A549 (cell line): ENCODE measurements around the gene NEK7. TPM values are rescaled to one million over a fixed set of nuclear protein-coding genes. Genes with fewer than 3 reads are reported as not detected.

ENCODE experiments used
- ATAC-seq, 2 experiments: fragments of 200-7000 bp in 1 of 2; fragments of >200 bp in 1 of 2; cut with Nextera tagmentation in 1 of 2; cut with Tn5 transposase in 1 of 2; 3 replicates each; pipeline versions ENCODE4 v1.8.0 to v1.9.1; 2018 to 2020; ENCODE audit warnings: mild to moderate bottlenecking in 1 of 2, moderate library complexity in 1 of 2
- CTCF ChIA-PET: fragments of 300-600 bp; sonication (Branson Sonifier 250); formaldehyde crosslinking; extraction: SDS; loops from one replicate; lab custom pipeline; 2021; ENCODE audit warnings: antibody characterized with exemption, inconsistent platforms; lab: Yijun Ruan, JAX
- POLR2A ChIA-PET: fragments of 350-600 bp; formaldehyde crosslinking; extraction: SDS; loops from one replicate; lab custom pipeline; 2021; ENCODE audit warnings: antibody characterized with exemption, inconsistent platforms; lab: Yijun Ruan, JAX
- DNase-seq, 2 experiments: peaks; one replicate each; pipeline versions ENCODE4 v3.0.0 to v3.0.0-alpha.2; 2011 to 2016; ENCODE audit warnings: low read depth in 1 of 2, low spot score in 1 of 2
- FAIRE-seq: peaks from 2 replicates; lab custom pipeline; 2011; peaks lifted over from hg19 to GRCh38; lab: Jason Lieb, UNC
- H3K27ac ChIP-seq, 2 experiments: fragments of >200 bp; sonication (Bioruptor Twin); formaldehyde crosslinking; 3 replicates each; pipeline ENCODE4 v1.5.1; 2016 to 2017
- H3K4me1 ChIP-seq: fragments of >200 bp; sonication (Bioruptor Twin); formaldehyde crosslinking; 3 replicates; pipeline ENCODE4 v1.6.1; 2016
- H3K4me2 ChIP-seq: fragments of >200 bp; sonication (Bioruptor Twin); formaldehyde crosslinking; 3 replicates; pipeline ENCODE4 v1.6.1; 2016
- H3K4me3 ChIP-seq: fragments of >200 bp; sonication (Bioruptor Twin); formaldehyde crosslinking; 3 replicates; pipeline ENCODE4 v1.5.1; 2016
- H3K9me3 ChIP-seq: fragments of >200 bp; sonication (Bioruptor Twin); formaldehyde crosslinking; 3 replicates; pipeline ENCODE4 v1.6.1; 2016
- BCL3 ChIP-seq: fragments of >200 bp; sonication (Bioruptor Twin); formaldehyde crosslinking; IDR thresholded peaks from 3 replicates; pipeline ENCODE4 v1.6.1; 2016
- BHLHE40 ChIP-seq: IDR thresholded peaks from 2 replicates; pipeline ENCODE4 v1.6.1; 2012; ENCODE audit warnings: low read depth, low read length, inconsistent platforms
- CBX8 ChIP-seq: fragments of 200-600 bp; sonication (generic); IDR thresholded peaks from 2 replicates; pipeline ENCODE4 v1.6.1; 2016
- CHD4 ChIP-seq: fragments of 200-600 bp; sonication (generic); IDR thresholded peaks from 2 replicates; pipeline ENCODE4 v1.6.1; 2016; ENCODE audit warnings: antibody characterized with exemption, mild to moderate bottlenecking, borderline replicate concordance
- CTCF ChIP-seq: fragments of >200 bp; sonication (Bioruptor Twin); formaldehyde crosslinking; IDR thresholded peaks from 3 replicates; pipeline ENCODE4 v1.5.1; 2016
- EHF ChIP-seq: fragments of 250-450 bp; sonication (Bioruptor Pico); IDR thresholded peaks from 2 replicates; pipeline ENCODE4 v1.5.0; 2020; ENCODE audit warnings: mild to moderate bottlenecking
- EHMT2 ChIP-seq: fragments of 200-600 bp; sonication (generic); IDR thresholded peaks from 2 replicates; pipeline ENCODE4 v1.6.1; 2016; ENCODE audit warnings: antibody characterized with exemption, low read depth, mild to moderate bottlenecking, moderate library complexity
- EP300 ChIP-seq, 2 experiments: fragments of >200 bp; sonication (Bioruptor Twin); formaldehyde crosslinking; IDR thresholded peaks; 2 replicates in 1 of 2; 3 replicates in 1 of 2; pipeline ENCODE4 v1.6.1; 2016 to 2017
- ESRRA ChIP-seq: fragments of 150-350 bp; IDR thresholded peaks from 2 replicates; pipeline ENCODE4 v1.6.1; 2014; ENCODE audit warnings: mild to moderate bottlenecking, low read length, borderline replicate concordance
- FOSB ChIP-seq: fragments of 250-450 bp; sonication (Bioruptor Pico); IDR thresholded peaks from 2 replicates; pipeline ENCODE4 v1.5.0; 2020; ENCODE audit warnings: mild to moderate bottlenecking, moderate library complexity
- GATA3 ChIP-seq: IDR thresholded peaks from 2 replicates; pipeline ENCODE4 v1.6.1; 2012; ENCODE audit warnings: borderline replicate concordance
- HEYL ChIP-seq: fragments of 250-450 bp; sonication (Bioruptor Pico); IDR thresholded peaks from 2 replicates; pipeline ENCODE4 v1.8.0; 2021; ENCODE audit warnings: mild to moderate bottlenecking, moderate library complexity
- HOXA7 ChIP-seq: fragments of 250-450 bp; sonication (Bioruptor Pico); IDR thresholded peaks from 2 replicates; pipeline ENCODE4 v1.5.0; 2020; ENCODE audit warnings: mild to moderate bottlenecking, moderate library complexity
- HOXB5 ChIP-seq: fragments of 250-450 bp; sonication (Bioruptor Pico); IDR thresholded peaks from 2 replicates; pipeline ENCODE4 v1.5.0; 2020; ENCODE audit warnings: mild to moderate bottlenecking, moderate library complexity
- MYC ChIP-seq: IDR thresholded peaks from 2 replicates; pipeline ENCODE4 v1.6.1; 2012; ENCODE audit warnings: mild to moderate bottlenecking, inconsistent platforms, low read length, improper control_type of control experiment, borderline replicate concordance
- PHF8 ChIP-seq: fragments of 200-600 bp; sonication (generic); IDR thresholded peaks from 2 replicates; pipeline ENCODE4 v1.6.1; 2016; ENCODE audit warnings: low read depth, mild to moderate bottlenecking, antibody characterized with exemption, moderate library complexity, borderline replicate concordance
- POLR2A ChIP-seq: IDR thresholded peaks from 2 replicates; pipeline ENCODE4 v1.6.1; 2012; ENCODE audit warnings: mild to moderate bottlenecking, low read length
- RARB ChIP-seq: fragments of 250-450 bp; sonication (Bioruptor Pico); IDR thresholded peaks from 2 replicates; pipeline ENCODE4 v1.8.0; 2021; ENCODE audit warnings: mild to moderate bottlenecking, moderate library complexity
- RCOR1 ChIP-seq: fragments of 150-350 bp; IDR thresholded peaks from 2 replicates; pipeline ENCODE4 v1.6.1; 2014; ENCODE audit warnings: antibody characterized with exemption, low read length, low read depth
- REST ChIP-seq: fragments of 200-600 bp; sonication (generic); IDR thresholded peaks from 2 replicates; pipeline ENCODE4 v1.6.1; 2016; ENCODE audit warnings: antibody characterized with exemption, mild to moderate bottlenecking, moderate library complexity
- TFCP2L1 ChIP-seq: fragments of 250-450 bp; sonication (Bioruptor Pico); IDR thresholded peaks from 2 replicates; pipeline ENCODE4 v1.5.0; 2021; ENCODE audit warnings: mild to moderate bottlenecking
- ZC3H11A ChIP-seq: fragments of 450-650 bp; IDR thresholded peaks from 2 replicates; pipeline ENCODE4 v1.6.1; 2014; ENCODE audit warnings: antibody characterized with exemption, mild to moderate bottlenecking
- ZFP36 ChIP-seq: fragments of 450-650 bp; IDR thresholded peaks from 2 replicates; pipeline ENCODE4 v1.6.1; 2014; ENCODE audit warnings: borderline replicate concordance; ENCODE audit not compliant: partially characterized antibody
- ZNF302 ChIP-seq: fragments of 250-450 bp; sonication (Bioruptor Pico); IDR thresholded peaks from 2 replicates; pipeline ENCODE4 v1.9.0; 2021; ENCODE audit warnings: inconsistent platforms, mild to moderate bottlenecking, moderate library complexity
- WGBS: methylation state at CpG from one replicate; pipeline ENCODE4 v1.1.6; 2017; ENCODE audit errors: missing lambda C conversion rate; 5-methylcytosine and 5-hydroxymethylcytosine counted together
- polyA plus RNA-seq, 4 experiments: library from polyadenylated mRNA; depleted of rRNA in 3 of 4; stranded (reverse); fragments of >200 nt; fragmentation: RNase III in 1 of 4; extraction: RNeasy Plus Mini Kit Qiagen cat#74134 plus additional on column Dnase treatment in 1 of 4; gene quantifications; 2 replicates in 3 of 4; 3 replicates in 1 of 4; pipeline ENCODE4 v1.2.3, GENCODE V29; 2011 to 2017
- TF ChIP-seq, protein P1 (sequence below): IDR thresholded peaks from 2 replicates; pipeline ENCODE4 v1.6.1; 2012
- TF ChIP-seq, protein P2 (sequence below): fragments of >200 bp; sonication (Bioruptor Twin); formaldehyde crosslinking; IDR thresholded peaks from 2 replicates; pipeline ENCODE4 v1.6.1; 2016

NEK7 gene
- polyA plus RNA-seq, 2 of the 4 experiments (the other 2 are of a cell fraction), result 15.9 to 62.9 TPM

DNA sequence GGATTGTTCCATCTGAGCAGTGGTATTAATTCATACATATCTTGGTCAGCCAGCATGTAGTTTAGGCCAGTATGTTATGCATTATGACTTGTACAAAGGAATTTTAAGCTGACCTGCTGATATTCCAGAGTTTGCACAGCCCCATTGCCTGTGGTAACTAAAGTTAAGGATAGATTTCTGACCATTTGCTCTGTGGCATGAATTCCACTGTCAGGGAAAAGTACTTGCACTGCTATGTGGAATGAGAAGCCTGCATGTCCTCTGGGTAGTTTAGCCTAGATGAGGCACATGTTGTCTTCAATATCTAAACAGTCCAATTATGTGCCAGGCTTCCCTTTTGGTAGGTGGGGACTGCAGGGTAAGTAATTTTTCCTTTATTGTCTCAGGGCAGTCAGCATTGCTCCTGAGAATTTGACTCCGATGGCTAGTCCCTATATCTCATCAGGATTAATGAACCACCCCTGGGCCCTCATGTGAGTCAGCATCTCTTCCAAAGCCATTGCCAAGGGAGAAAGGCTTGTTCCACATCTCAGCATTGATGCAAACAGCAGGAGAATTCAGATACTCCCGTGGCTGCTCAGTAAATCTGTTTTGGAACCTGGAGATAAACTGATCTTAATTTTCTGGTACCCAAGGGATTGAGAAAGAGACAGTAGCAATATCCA, 30.2 kb downstream of the NEK7 start:
- ChIA-PET POLR2A (no interaction called here), CTCF (interaction anchor here (0.7 kb wide), 1 partner anchor 9 kb away, joined by 3 read pairs; no protein-coding TSS in a partner anchor)
- no peak for TF ChIP-seq POLR2A
- TF ChIP-seq ESRRA, result no peak
- no peak for TF ChIP-seq TFCP2L1 (CRISPR knock-in tag)
- no peak for TF ChIP-seq HEYL (CRISPR knock-in tag)
- no peak for TF ChIP-seq CHD4
- TF ChIP-seq MYC, result no peak
- TF ChIP-seq CBX8, result no peak
- TF ChIP-seq PHF8, result no peak
- TF ChIP-seq REST, result no peak
- no peak for TF ChIP-seq RARB (CRISPR knock-in tag)
- no peak for TF ChIP-seq BCL3
- no peak for TF ChIP-seq GATA3
- TF ChIP-seq FOSB (CRISPR knock-in tag), result no peak
- TF ChIP-seq HOXA7 (CRISPR knock-in tag), result no peak
- TF ChIP-seq HOXB5 (CRISPR knock-in tag), result no peak
- no peak for TF ChIP-seq ZFP36
- no peak for TF ChIP-seq ZNF302 (CRISPR knock-in tag)
- no peak for TF ChIP-seq RCOR1
- Histone ChIP-seq H3K4me1 (no peaks in the 10 kb centered on the region), H3K9me3 (no peaks in the 10 kb centered on the region), H3K4me3 (no peak overlapping the region), H3K4me2 (no peak overlapping the region), H3K27ac (no peak overlapping the region)
- DNase-seq, result no peak
- no peak for FAIRE-seq
- WGBS, result 85% methylated on average over 2 of the region's 2 CpGs
- ATAC-seq, result no peak

- CTCF ChIA-PET, result no interaction called here
- no peak for DNase-seq
- no peak for FAIRE-seq
- Histone ChIP-seq H3K9me3 (no peaks in the 10 kb centered on the region), H3K4me2 (no peak overlapping the region), H3K27ac (no peak overlapping the region), H3K4me3 (no peak overlapping the region), H3K4me1 (no peaks in the 10 kb centered on the region)
- WGBS, result 79% methylated on average over 3 of the region's 3 CpGs
- POLR2A ChIA-PET, result no interaction called here
- no peak for ATAC-seq
- TF ChIP-seq EHMT2, result no peak
- TF ChIP-seq HOXA7 (CRISPR knock-in tag), result no peak
- no peak for TF ChIP-seq EP300 (IDR thresholded peaks at IDR 0.05)
- no peak for TF ChIP-seq POLR2A
- TF ChIP-seq ZC3H11A, result no peak
- TF ChIP-seq, protein P1, sequence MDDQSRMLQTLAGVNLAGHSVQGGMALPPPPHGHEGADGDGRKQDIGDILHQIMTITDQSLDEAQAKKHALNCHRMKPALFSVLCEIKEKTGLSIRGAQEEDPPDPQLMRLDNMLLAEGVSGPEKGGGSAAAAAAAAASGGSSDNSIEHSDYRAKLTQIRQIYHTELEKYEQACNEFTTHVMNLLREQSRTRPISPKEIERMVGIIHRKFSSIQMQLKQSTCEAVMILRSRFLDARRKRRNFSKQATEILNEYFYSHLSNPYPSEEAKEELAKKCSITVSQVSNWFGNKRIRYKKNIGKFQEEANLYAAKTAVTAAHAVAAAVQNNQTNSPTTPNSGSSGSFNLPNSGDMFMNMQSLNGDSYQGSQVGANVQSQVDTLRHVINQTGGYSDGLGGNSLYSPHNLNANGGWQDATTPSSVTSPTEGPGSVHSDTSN, result no peak
- TF ChIP-seq, protein P2, sequence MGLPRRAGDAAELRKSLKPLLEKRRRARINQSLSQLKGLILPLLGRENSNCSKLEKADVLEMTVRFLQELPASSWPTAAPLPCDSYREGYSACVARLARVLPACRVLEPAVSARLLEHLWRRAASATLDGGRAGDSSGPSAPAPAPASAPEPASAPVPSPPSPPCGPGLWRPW, result no peak
- TF ChIP-seq EHF, result no peak
- TF ChIP-seq BHLHE40, result no peak
- TF ChIP-seq MYC, result no peak
- TF ChIP-seq CTCF, result no peak
- no peak for TF ChIP-seq REST
Measured at GRCh38 chr1:198187973-198188588, 31.3 kb downstream of the NEK7 start.
